Activated CD8-positive, alpha-beta T cell treated with anti-CD3 and anti-CD28 coated beads for 36 hours (primary cell): Measurements from ENCODE around the gene SPIRE2. TPM values are rescaled to one million over a fixed set of nuclear protein-coding genes. Genes with fewer than 3 reads are reported as not detected.

Experiments used
- ATAC-seq: fragments of 200-7000 bp; cut with Tn5 transposase; one replicate; pipeline ENCODE4 v1.10.0; 2021; ENCODE audit warnings: mild to moderate bottlenecking, moderate library complexity
- CTCF ChIA-PET: fragments of 350-600 bp; sonication (Branson Sonifier 250); formaldehyde crosslinking; loops from one replicate; lab custom pipeline; 2021; ENCODE audit warnings: antibody characterized with exemption; lab: Charles Lee
- POLR2A ChIA-PET: fragments of 350-600 bp; sonication (Branson Sonifier 250); formaldehyde crosslinking; loops from one replicate; lab custom pipeline; 2021; ENCODE audit warnings: antibody characterized with exemption; lab: Charles Lee
- DNase-seq: peaks from one replicate; pipeline ENCODE4 v3.0.0-alpha.2; 2020
- H3K27ac Mint-ChIP-seq: one replicate; pipeline ENCODE4 v1.8.0; 2021; ENCODE audit warnings: mild to moderate bottlenecking, mixed read lengths
- H3K27me3 Mint-ChIP-seq: one replicate; pipeline ENCODE4 v1.8.0; 2021; ENCODE audit warnings: mixed read lengths
- H3K36me3 Mint-ChIP-seq: one replicate; pipeline ENCODE4 v1.8.0; 2021; ENCODE audit warnings: low read depth, mixed read lengths
- H3K4me1 Mint-ChIP-seq: one replicate; pipeline ENCODE4 v1.8.0; 2021; ENCODE audit warnings: low read depth, mixed read lengths
- H3K4me3 Mint-ChIP-seq: one replicate; pipeline ENCODE4 v1.8.0; 2021; ENCODE audit warnings: mild to moderate bottlenecking, moderate library complexity, mixed read lengths
- H3K9me3 Mint-ChIP-seq: one replicate; pipeline ENCODE4 v1.8.0; 2021; ENCODE audit warnings: mixed read lengths
- CTCF ChIP-seq: fragments of 200-600 bp; IDR thresholded peaks from one replicate; pipeline ENCODE4 v1.8.0; 2022; ENCODE audit warnings: antibody characterized with exemption, mild to moderate bottlenecking
- intact Hi-C: fragments of 100-400 bp; cut with micrococcal nuclease; formaldehyde crosslinking; loops from one replicate; pipeline ENCODE4 v1.10.0; 2022
- total RNA-seq, 2 experiments: library from RNA; stranded (reverse); gene quantifications; one replicate each; pipeline ENCODE4 v1.2.3, GENCODE V29; 2021

The SPIRE2 gene
- total RNA-seq, 2 experiments from 2014 or later = 0.27 to 0.29 TPM

DNA sequence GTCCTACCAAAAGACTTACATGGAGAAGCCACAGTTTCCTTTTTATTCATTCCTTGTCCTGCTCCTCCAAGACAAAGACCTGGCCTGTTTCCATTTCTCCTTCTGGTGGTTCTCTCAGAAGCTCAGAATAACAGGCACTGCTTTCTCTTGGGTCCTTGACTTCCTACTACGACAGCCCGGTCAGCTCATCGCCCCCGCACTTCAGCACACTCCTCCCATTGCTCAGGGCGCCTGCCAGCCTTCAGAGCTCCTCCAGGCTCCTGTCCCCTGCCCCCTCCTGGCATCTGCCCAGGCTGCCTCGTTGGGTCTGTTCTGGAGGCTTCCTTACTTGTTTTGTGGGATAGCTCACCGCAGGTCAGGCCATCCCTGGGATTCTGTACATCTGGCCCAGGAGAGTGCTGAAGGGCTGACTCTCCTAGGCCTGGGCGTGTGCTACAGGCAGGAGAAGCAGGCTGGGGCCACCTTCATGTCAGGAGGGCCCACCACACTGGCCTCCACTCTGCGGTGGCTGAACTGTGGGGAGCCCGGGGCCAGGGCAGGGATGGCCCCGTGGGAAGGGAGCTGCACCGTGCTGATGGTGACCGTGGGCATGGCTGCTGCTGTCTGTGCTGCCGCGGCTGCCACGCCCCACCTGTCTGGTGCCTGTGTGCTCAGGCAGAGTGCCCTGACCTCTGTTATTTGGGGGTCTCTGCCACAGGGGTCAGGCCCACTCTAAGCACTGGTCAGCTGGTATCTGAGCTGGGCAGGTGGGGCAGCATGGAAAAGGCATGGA lies 62.8 kb downstream of the SPIRE2 start:
- Mint-ChIP-seq H3K9me3 (no peaks in the 10 kb centered on the region), H3K36me3 (peaks cover 35% of the 10 kb centered on the region), H3K4me1 (peaks cover 12% of the 10 kb centered on the region), H3K27ac (no peak overlapping the region), H3K27me3 (no peaks in the 10 kb centered on the region), H3K4me3 (no peak overlapping the region)
- DNase-seq = no peak
- POLR2A ChIA-PET = interaction anchor here (0.7 kb wide), 1 partner anchor 18 kb away, joined by 4 read pairs; the partner anchor contains the start of gene TCF25
- CTCF ChIA-PET = no interaction called here
- intact Hi-C loops = no loop called here
- no peak for TF ChIP-seq CTCF
- ATAC-seq = no peak

DNA sequence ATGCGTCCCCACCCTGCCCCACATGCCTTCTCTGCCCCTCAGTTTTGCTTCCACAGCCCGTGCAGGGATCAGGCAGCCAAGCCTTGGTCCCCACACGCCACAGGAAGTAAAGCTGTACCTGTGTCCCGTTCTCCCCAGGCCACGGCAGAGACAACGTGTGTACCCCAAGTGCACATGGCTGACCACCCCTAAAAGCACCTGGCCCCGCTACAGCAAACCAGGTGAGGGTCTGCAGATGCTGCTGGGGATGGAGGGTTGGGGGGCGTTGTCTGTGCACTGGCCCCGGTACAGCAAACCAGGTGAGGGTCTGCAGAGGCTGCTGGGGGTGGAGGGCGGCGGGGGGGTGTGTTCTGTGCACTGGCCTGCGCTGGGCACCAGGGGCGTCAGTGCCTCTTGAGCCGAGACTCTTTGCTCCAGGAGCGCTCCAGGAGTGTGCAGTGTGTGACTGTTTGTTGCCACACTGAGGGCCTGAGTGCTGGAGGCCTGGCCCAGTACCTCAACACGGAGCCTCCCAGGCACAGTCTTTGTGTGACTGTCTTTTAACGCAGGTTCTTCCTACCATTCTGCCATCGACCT lies 63.9 kb downstream of the SPIRE2 start:
- TF ChIP-seq CTCF = no peak
- no peak for DNase-seq
- CTCF ChIA-PET = no interaction called here
- POLR2A ChIA-PET = no interaction called here
- intact Hi-C loops = no loop called here
- H3K9me3 Mint-ChIP-seq = no peaks in the 10 kb centered on the region
- peaks cover 33% of the 10 kb centered on the region for H3K36me3 Mint-ChIP-seq
- H3K27ac Mint-ChIP-seq = no peak overlapping the region
- no peak for ATAC-seq
- peaks cover 12% of the 10 kb centered on the region for H3K4me1 Mint-ChIP-seq
- H3K4me3 Mint-ChIP-seq = no peak overlapping the region
- H3K27me3 Mint-ChIP-seq = no peaks in the 10 kb centered on the region

DNA sequence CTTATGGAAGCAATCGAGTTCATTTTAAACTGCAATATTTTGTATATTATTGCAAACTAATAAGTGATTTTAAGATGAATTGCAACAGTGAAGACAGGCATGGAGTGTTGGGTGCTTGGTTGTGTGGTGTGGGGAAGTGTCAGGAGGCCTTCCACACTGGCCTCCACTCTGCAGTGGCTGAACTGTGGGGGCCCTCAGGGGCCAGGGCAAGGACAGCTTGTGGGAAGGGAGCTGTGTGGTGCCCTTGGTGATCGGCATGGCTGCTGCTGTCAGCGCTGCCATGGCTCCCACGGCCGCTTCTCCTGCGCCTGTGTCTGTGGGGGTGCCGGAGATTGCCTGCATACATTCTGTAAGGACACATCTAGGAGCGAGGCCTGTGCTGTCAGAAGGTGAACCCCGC lies 64.4 kb downstream of the SPIRE2 start:
- no peak overlapping the region for H3K4me3 Mint-ChIP-seq

DNA sequence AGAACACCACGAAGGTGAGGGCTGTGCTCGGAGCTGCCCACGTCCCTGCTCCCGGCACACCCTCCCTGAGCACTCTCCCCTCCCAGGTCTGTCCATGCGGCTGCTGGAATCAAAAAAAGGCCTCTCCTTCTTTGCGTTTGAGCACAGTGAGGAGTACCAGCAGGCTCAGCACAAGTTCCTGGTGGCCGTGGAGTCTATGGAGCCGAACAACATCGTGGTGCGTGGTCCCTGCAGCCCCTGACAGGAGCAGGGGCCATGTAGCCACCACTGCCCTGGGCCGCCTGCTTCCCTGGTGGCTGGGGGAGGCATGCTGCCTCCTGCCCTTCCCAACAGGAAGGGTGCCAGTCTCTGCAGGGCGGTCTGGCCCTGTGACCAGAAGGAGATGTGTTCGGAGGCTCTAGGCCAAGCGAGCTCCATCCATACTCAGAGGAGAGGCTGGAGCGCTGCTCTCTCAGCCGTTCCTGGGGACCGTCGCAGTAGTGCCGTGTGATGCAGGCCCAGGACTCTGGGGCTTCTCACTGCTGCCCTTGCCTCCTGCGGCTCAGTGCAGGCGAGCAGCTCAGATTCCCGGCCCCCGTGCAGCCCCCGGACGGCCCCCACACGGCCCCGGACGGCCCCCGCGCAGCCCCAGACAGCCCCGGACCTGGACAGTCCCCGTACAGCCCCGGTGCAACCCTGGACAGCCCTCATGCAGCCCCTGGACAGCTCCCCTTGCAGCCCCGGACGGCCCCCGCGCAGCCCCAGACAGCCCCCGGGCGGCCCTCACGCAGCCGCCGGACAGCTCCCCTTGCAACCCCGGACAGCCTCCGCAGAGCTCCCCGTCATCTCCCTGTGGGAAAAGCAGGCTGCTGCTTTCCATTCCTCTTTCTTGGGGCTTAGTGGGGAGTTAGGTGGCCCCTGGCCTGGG lies 65.6 kb downstream of the SPIRE2 start:
- POLR2A ChIA-PET = interaction anchor here (1.1 kb wide), 2 partner anchors 10 to 61 kb away, joined by 3 read pairs; no protein-coding TSS in a partner anchor
- no peaks in the 10 kb centered on the region for H3K27me3 Mint-ChIP-seq
- ATAC-seq = no peak
- no peak for TF ChIP-seq CTCF
- intact Hi-C loops = no loop called here
- no peaks in the 10 kb centered on the region for H3K9me3 Mint-ChIP-seq
- H3K4me1 Mint-ChIP-seq = peaks cover 12% of the 10 kb centered on the region
- peaks cover 25% of the 10 kb centered on the region for H3K36me3 Mint-ChIP-seq
- H3K27ac Mint-ChIP-seq = no peak overlapping the region
- no peak for DNase-seq
- H3K4me3 Mint-ChIP-seq = no peak overlapping the region
- CTCF ChIA-PET = interaction anchor here (1.0 kb wide), 1 partner anchor 16 kb away, joined by 3 read pairs; no protein-coding TSS in a partner anchor

More for the DNA sequence above, 64.4 kb downstream of the SPIRE2 start:
- Mint-ChIP-seq H3K27ac (no peak overlapping the region), H3K36me3 (peaks cover 29% of the 10 kb centered on the region), H3K27me3 (no peaks in the 10 kb centered on the region), H3K4me1 (peaks cover 12% of the 10 kb centered on the region), H3K9me3 (no peaks in the 10 kb centered on the region)
- POLR2A ChIA-PET = no interaction called here
- intact Hi-C loops = no loop called here
- DNase-seq = no peak
- no peak for ATAC-seq
- CTCF ChIA-PET = no interaction called here
- TF ChIP-seq CTCF = no peak
